Measurements from ENCODE around the gene ACOT7. TPM values are rescaled to one million over a fixed set of nuclear protein-coding genes. Genes with fewer than 3 reads are reported as not detected.

ACOT7 gene
- total RNA-seq, 1 experiment from 2014 or later, result 165 TPM

DNA sequence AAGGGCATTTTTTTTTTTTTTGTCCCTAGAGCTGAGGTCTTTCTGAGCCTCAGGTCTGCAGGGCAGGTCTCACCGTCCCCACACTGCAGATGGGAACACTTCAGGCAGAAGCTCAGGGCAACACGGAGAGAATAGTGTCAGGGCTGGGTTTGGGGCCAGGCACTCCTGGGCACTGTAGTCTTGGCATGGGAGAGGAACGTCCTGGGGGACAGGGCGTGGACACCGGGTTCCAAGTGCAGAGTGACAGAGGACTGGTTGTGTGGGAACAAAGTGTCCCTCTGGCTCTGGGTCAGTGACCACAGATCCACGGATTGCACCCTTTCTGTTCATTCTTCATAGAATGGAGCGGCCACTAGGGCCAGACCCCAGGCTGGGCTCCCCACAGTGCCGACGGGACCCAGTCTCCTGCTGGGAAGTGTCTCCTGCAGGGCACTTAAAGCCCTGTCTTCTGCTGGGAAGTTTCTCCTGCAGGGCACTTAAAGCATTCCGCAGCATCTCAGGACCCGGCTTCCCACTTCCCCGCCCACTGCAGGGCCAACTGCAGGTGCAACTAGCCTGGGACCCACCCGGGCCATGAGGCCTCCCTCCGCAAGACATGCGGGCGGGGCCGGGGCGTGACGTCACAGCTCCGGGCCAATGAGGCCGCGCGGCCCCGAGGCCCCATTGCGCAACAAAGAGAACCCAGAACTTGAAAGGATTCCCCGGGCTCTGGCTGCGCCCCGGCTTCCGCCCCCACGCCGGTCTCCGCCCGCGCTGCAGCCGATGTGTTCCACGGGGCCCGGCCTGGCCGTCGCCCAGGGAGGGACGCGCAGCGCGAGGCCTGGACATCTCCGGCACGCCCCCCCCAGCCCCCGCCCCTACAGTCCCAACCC, 133.8 kb downstream of the ACOT7 start:
- H3K4me1 ChIP-seq (ENCODE audit: insufficient read depth, low read length), result peaks cover 21% of the 10 kb centered on the region
- no peaks in the 10 kb centered on the region for H3F3A ChIP-seq (ENCODE audit: low read length, unreplicated experiment)
- H3K27ac ChIP-seq (ENCODE audit: low read length), result peak overlapping the region; percentile 75
- H3K4me3 ChIP-seq (ENCODE audit: low read length), result peak overlapping the region; percentile 80
- H3K9me3 ChIP-seq (ENCODE audit: low read length), result no peaks in the 10 kb centered on the region
- H4K20me1 ChIP-seq (ENCODE audit: low read length), result peaks cover 8% of the 10 kb centered on the region; the same call in 1 of the 2 replicates
- no peaks in the 10 kb centered on the region for H3K36me3 ChIP-seq (ENCODE audit: low read depth, low read length)
- intact Hi-C loops (cut with micrococcal nuclease), result loop anchor here (1.0 kb wide), 2 partner anchors 35 to 84 kb away; no protein-coding TSS in a partner anchor
- BruUV-seq (replicated peaks), result TSS peak; percentile 36
- H2AFZ ChIP-seq (ENCODE audit: low read length), result peak overlapping the region; percentile 38; the same call in 1 of the 2 replicates
- ChIA-PET POLR2A (ENCODE audit: unreplicated experiment) (interaction anchor here (0.5 to 1.4 kb wide), 2 partner anchors 32 to 42 kb away, joined by 3 read pairs; no protein-coding TSS in a partner anchor), CTCF (no interaction called here)
- peaks cover 37% of the 10 kb centered on the region for H3K79me2 ChIP-seq (ENCODE audit: low read length)
- no peaks in the 10 kb centered on the region for H3K27me3 ChIP-seq (ENCODE audit: low read length)
- no peaks in the 10 kb centered on the region for H3K9me2 ChIP-seq (replicated peaks; ENCODE audit: low read length)
- no peak for TF ChIP-seq EZH2 (IDR thresholded peaks at IDR 0.05; ENCODE audit: low read length, unreplicated experiment)
- TF ChIP-seq, protein P1, sequence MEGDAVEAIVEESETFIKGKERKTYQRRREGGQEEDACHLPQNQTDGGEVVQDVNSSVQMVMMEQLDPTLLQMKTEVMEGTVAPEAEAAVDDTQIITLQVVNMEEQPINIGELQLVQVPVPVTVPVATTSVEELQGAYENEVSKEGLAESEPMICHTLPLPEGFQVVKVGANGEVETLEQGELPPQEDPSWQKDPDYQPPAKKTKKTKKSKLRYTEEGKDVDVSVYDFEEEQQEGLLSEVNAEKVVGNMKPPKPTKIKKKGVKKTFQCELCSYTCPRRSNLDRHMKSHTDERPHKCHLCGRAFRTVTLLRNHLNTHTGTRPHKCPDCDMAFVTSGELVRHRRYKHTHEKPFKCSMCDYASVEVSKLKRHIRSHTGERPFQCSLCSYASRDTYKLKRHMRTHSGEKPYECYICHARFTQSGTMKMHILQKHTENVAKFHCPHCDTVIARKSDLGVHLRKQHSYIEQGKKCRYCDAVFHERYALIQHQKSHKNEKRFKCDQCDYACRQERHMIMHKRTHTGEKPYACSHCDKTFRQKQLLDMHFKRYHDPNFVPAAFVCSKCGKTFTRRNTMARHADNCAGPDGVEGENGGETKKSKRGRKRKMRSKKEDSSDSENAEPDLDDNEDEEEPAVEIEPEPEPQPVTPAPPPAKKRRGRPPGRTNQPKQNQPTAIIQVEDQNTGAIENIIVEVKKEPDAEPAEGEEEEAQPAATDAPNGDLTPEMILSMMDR (conservative IDR thresholded peaks at IDR 0.05; ENCODE audit: low read depth, low read length), result no peak
- TF ChIP-seq EZH2phosphoT487 (IDR thresholded peaks at IDR 0.05; ENCODE audit: borderline replicate concordance, low read length), result no peak
- H3K9ac ChIP-seq (ENCODE audit: low read length), result peak overlapping the region; percentile 96
- ATAC-seq (peak; percentile 38), DNase-seq (peak; percentile 92)
- H3K4me2 ChIP-seq (ENCODE audit: low read length), result peak overlapping the region; percentile 83

DNA sequence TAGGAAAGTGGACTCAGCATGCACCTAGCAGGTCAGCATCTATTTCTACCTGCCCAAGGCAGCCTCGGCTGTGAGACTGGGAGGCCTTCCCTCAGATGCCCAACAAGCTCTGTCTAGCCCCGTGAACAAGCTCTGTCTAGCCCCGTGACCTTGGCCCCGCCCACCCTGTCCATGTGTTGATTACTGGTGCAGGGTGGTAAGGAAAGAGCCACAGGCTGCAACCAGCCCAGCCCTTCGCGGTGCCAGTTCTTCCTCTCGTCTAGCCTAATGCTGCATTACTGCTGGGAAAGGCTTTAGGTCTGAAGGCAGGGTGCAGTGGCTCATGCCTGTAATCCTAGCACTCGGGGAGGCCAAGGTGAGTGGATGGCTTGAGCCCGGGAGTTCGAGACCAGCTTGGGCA, 134.9 kb downstream of the ACOT7 start:
- TF ChIP-seq EZH2phosphoT487 (IDR thresholded peaks at IDR 0.05; ENCODE audit: borderline replicate concordance, low read length), result no peak
- no peak for TF ChIP-seq EZH2 (IDR thresholded peaks at IDR 0.05; ENCODE audit: low read length, unreplicated experiment)
- TF ChIP-seq, protein P1 (conservative IDR thresholded peaks at IDR 0.05; ENCODE audit: low read depth, low read length), result no peak

More for the DNA sequence above, 134.9 kb downstream of the ACOT7 start:
- Histone ChIP-seq H3K27ac (ENCODE audit: low read length) (no peak overlapping the region), H3K36me3 (ENCODE audit: low read depth, low read length) (peaks cover 6% of the 10 kb centered on the region; the same call in 1 of the 2 replicates), H3K79me2 (ENCODE audit: low read length) (peaks cover 37% of the 10 kb centered on the region), H4K20me1 (ENCODE audit: low read length) (peaks cover 8% of the 10 kb centered on the region; the same call in 1 of the 2 replicates), H3K27me3 (ENCODE audit: low read length) (no peaks in the 10 kb centered on the region), H3K4me2 (ENCODE audit: low read length) (no peak overlapping the region), H3K9me3 (ENCODE audit: low read length) (no peaks in the 10 kb centered on the region), H3K9me2 (replicated peaks; ENCODE audit: low read length) (no peaks in the 10 kb centered on the region), H2AFZ (ENCODE audit: low read length) (no peak overlapping the region), H3K4me1 (ENCODE audit: insufficient read depth, low read length) (peaks cover 21% of the 10 kb centered on the region), H3K4me3 (ENCODE audit: low read length) (no peak overlapping the region), H3F3A (ENCODE audit: low read length, unreplicated experiment) (no peaks in the 10 kb centered on the region), H3K9ac (ENCODE audit: low read length) (no peak overlapping the region)
- CTCF ChIA-PET, result no interaction called here
- DNase-seq, result no peak
- ATAC-seq, result no peak
- intact Hi-C loops (cut with micrococcal nuclease), result no loop called here
- BruUV-seq (replicated peaks), result no TSS peak
- POLR2A ChIA-PET (ENCODE audit: unreplicated experiment), result interaction anchor here (1.4 kb wide), 1 partner anchor 43 kb away, joined by 3 read pairs; no protein-coding TSS in a partner anchor

Data from PC-3 (cell line).